ENCODE measurements around the gene CAPSL.
"Not testable (repeated sequence)": the region's sequence is repeated elsewhere in the genome, so short reads cannot be mapped to it uniquely, and the experiment has no call there.

Gene CAPSL

DNA sequence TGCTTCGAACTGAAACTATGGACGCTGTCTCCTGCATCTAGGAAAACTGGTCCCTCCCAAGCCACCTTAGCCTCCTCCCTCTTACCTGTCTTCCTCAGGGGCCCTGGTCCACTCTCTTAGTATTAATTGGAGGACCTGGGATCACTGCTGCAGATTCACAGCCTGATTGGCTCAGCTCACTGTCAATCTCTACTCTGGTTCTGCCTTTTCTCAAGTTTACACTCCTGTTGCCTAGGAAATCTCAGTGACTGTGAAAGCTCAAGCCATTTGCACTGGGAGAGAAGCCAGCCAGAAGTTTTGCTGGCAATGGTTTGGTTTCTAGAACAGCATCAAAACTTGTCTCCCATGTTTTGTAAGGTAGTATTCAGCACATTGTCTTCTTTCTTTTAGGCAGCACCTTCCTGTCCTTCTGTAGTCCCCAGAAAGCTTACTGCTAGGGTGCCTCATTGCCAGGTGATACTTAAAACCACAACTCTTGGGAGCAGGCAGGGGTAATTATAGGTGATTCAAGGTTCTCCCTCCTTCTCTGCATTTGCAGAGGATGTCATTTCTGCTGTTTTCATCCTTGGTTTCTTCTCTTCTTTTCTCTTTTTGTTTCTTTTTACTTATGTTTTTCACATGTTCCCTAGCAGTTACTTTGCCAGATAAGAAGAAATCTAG, at the start of gene CAPSL:
CAPSL (minus strand) TSS at position 55 of the 660 bp plus-strand sequence. CDS start 17,502 bp downstream, outside the sequence.
- FAIRE-seq = peak; percentile 97

DNA sequence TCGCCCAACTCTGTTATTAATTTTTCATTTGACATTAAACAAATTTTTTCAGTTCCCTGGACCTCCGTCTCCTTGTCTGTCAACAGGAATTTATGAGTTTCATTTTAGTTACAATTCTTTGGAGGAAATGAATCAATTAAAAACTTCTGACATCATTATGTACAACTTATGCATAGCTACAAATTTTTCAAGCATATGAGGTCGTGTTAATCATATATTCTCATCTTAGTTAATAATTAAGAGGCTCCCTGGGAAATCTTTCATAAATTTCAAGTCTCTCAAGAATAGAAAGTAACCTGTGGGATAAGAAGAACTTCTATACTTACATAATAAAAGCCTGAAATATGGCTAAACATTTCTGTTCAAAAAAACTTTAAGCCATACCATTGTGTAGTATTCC, 49.4 kb upstream of the CAPSL start:
- FAIRE-seq = no peak

DNA sequence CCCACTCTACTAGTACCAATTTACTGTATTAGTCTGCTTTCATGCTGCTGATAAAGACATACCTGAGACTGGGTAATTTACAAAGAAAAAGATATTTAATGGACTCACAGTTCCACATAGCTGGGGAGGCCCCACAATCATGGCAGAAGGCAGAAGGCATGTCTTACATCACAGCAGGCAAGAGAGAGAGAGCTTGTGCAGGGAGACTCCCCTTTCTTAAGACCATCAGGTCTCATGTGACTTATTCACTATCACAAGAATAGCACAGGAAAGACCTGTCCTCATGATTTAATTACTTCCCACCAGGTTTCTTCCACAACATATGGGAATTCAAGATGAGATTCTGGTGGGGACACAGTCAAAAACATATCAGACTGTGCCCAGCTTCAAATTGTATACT, 41.3 kb upstream of the CAPSL start:
- no peak for FAIRE-seq

DNA sequence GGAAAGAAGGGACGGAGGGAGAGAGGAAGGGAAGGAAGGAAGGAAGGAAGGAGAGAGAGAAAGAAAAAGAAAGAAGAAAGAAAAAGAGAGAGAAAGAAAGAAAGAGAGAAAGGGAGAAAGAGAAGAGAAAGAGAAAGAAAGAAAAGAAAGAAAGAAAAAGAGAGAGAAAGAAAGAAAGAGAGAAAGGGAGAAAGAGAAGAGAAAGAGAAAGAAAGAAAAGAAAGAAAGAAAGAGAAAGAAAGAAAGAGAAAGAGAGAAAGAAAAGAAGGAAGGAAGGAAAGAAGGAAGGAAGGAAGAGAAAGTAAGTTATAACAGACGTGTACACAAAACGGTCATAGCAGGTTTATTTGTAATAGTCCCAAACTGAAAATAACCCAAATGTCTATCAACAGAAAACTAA, 38.4 kb upstream of the CAPSL start:
- not testable (repeated sequence) for FAIRE-seq

DNA sequence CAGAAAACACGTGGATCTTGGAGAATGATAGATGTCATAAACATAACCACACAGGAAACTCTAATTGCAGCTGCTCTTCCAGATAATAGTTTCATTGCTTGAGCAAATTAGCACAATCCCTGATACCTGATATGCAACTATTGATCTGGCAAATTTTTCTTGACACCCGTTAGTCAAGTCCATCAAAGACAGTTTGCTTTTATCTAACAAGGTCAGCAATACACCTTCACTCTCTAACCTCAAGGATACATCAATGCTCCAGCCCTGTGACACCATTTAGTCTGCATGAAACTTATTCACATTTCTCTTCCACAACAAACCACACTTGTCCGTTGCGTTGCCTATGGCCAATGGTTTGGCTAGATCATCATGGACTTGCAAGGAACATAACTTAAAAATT, 36.1 kb upstream of the CAPSL start:
- no peak for FAIRE-seq

DNA sequence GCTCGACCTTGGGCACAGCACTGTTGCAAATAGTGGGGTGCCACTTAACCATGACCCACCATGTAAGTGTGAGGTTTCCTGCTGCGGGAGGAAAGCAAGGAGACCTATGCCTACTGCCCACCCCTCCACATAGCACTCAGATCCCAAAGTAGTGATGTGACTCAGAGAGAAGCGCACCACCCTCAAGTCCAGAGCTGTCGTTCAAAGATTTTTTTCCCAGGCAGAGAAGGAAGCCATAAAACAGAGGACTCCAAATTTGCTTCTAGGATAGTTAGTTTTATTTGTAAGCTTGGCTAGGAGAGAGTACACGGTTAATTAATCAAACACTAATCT, 33.4 kb upstream of the CAPSL start:
- FAIRE-seq = no peak

DNA sequence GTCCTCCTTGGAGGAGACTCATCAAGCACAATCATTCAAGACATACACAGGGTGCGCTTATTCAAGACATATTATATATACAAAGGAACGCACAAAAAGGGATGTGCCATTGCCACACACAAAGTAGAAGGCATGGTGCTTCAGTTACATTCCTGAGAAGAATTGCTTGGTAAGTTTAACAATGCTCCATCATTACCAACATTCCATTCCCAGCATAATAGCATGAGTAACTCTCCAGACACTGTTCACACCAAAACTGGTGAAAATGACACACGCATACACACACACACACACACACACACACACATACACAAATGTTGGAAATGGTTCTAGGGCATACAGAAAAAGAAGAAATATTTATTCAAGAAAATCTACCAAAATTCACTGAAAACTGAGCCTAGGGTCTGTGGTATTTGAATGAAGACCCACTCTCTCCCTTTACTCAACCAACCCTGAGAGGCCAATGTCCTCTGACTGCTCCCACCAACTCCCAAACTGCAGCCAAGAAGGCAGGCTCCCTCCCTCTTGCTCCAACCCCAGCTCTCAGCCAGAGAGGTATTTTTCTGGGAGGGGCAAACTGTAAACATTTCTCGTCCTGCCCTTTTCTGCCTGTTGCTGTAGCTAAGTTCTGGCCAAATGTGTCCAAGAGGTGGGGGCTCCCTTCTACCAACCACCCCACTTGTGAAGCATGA, 32.9 kb upstream of the CAPSL start:
- no peak for FAIRE-seq

DNA sequence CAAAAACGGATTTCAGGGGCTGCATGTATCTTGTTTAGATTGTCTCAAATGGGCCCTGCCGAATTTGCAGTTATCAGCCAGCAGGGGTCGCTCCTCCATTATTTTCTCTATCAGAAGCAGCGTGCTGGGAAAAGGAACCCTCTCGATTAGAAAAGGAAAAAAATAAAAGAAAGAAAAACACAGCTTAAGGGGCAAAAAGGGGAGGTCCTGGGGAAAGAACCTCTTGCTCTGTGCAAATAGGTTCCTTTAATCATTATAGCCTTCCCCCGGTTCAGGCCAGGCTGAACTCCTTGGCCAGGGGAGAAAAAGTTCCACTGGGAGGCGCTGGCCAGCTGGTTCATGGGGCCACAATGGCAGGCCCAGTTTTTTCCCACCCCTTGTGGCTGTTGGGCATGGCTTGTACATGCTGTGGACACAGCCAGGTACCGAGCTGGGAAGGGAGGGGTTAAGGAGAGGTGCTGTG, 25.0 kb upstream of the CAPSL start:
- FAIRE-seq = no peak

DNA sequence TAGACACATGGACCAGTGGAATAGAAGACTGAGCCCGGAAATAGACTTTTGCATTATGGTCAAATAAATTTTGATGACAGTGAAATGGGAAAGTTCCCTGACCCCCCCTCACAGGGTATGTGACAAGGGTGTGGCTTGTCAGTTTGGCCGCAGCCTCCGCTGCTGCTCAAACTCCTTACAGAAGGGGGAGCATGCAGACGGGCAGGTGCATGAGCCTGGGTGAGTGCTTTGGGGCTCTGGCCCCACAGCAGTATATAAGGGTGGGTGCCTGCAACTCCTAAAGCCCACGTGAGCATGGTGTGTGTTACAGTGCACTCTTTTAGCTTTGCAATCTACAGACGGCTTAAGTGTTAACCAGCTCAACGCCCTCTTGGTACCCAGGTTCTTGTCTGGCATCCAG, 21.9 kb upstream of the CAPSL start:
- FAIRE-seq = no peak

DNA sequence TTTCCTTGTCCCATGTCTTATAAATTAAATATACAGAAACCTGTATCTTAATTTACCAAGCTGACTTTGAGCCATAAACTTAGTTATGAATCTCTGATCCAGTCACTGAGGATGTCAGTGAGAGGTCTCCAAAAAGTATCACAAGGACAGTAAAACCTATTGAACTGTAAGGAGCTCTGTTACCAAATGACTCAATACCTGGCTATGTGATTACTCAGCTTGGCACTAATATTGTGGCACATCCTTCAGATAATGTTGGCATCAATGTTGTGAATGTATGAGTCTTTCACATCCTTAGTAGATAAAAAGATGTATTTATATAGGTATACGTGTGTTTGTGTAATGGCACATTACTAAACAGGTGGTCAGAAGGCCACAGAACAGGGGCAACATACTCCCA, 18.0 kb upstream of the CAPSL start:
- no peak for FAIRE-seq

DNA sequence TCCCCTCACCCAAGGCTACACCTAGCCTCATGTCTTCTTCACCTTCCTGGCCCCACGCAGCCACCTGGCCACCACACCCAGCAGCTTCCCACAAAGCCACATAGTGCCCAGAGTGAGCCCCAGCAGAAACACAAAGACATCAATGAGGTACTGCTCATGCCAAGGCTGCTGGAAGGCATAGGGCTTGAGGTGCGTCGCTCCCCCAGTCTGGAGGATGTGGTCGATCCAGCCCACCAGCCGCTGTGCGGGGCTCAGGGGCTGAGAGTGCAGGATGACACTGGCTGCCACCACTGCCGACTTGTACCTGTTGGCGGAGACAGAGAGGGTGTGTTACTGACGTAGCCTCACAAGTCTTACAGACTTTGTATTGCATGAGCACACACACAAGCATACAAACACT, 15.8 kb upstream of the CAPSL start:
- no peak for FAIRE-seq

DNA sequence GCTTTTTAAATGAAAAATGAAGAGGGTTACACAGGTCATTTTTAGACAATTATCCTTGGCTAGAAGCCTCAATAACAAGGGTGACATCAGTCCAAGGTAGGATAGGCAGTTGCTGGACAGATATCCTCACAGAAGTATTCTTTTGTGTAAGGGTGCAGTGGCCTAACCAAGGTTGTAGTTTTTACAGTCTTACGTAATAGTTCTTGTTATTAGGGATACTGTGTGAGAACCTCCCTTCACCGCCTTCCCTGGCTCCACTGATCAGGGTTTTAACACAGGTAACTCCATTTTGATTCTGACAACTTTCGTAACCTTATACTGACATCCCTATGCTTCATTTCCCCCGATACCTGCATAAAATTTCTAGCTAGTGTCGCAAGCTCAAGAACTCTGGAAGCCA, 8.7 kb upstream of the CAPSL start:
- no peak for FAIRE-seq

DNA sequence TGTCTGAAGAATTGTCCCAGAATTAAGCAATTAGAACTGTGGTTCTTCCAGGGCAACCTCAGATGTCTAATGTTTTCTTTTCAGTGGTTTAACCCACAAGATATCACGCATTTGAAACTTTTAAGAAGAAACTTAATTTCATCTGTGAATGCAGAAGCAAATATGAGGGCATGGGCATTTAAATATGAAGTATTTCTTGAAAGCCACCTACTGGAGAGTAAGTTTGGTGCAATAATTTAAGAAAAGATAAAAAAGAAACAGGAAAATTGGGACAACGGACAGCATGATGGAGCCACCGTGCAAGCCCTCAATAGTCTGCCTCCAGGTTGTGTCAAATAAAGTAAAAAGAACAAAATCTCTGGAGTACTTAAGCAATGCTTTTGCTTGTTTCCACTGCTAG, 1.2 kb upstream of the CAPSL start:
- FAIRE-seq = no peak

DNA sequence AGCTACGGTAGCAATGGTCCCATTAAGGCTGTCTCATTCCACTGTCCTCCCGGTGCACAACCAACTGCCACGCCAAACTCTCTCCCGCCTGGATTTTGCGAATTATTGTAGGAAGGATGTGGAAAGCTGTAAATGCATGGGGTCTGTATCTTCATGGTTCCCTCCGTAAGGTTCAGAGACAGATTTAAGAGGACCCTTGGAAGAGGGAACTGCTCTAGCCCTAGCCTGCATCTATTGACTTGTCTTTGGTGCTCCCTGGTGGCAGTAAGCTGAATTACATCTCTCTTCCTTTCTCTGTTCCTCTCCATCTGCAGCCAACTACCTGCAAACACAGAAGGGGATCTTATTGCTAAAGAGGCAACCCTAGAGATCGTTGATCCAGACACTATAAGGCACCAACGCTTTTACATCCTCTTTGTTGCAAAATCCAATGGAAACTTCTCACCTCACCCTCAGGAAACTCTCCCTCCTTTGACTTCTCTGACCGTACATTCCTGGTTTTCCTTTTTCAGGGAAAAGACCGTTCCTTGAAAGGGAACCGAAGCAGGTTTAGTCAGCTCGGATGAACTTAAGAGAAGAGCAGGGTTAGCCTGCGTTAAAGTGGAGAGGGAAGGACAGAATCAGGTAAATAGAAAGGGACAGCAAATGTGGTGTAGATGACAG, 11.9 kb downstream of the CAPSL start:
- FAIRE-seq = peak; percentile 82

DNA sequence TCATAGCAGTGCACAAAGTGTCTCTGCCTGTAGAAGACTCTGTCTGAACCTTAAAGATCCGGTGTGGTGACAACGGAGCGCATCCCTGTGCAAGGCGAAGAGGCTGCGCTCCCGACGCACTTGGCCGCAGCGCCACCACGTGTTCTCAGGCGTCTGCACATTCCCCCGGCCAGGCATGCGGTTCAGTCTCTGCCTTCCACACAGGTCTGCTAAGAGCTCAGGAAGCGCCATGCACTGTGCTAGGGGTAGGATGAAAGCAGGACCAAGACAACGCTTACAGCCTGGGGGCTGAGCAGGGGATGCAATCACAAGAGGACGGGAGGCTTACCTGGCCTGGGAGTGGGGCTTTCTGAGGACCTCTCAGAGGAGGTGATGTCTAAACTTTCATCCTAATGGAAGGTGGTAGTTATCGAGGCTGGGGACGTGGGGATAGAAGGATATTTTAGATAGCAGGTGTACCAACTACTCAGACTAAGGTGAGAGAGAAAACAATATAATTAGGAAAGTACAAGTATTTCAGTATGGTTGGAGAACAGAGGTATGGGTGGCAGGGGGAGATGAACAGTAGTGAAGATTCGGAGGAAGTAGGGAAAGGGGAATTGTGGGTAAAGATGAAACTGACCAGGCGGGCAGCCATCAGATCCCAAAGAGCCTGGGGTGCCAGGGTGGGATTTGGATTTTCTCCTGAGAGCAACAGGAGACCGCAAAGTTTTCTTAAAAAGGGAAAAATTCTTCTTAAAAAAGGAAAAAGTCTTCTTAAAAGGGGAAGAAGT, 13.3 kb downstream of the CAPSL start:
- no peak for FAIRE-seq

DNA sequence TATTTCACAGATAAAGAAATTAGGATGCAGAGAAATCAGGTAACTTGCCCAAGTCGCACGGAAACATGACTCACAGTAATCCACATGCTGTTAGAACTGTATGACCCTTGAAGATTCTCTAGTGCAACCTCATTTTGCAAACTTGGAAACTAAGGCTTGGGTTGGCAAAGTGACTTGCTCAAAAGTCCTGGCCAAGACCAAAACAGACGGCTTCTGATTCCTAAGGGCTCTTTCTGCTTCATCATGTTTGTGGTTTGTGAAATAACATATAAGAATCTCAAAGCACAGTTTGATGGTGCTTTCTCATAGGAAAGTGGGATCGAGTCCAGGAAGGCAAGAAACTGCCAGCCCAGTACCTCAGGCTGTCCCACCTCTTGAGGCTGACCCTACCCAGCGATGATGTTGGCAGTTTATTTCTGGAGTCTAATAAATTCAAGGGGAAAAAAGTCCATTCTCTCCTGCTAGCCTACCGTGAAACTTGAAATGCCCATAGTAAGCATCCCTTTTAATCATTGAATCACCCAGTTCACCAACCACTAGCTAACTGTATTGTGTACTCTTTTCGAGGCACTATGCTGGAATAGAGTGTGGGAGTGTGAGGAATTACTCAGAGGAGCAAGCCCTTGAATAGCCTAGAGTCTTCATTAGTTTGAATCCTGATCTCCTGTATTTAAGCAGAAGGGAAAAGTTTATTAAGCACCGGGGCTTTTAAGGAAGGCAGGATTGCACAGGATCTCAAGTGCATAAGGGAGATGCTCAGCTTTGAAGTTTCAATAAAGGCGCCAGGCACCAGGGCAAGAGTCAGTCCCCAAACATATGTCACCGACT, 14.1 kb downstream of the CAPSL start:
- FAIRE-seq = no peak

DNA sequence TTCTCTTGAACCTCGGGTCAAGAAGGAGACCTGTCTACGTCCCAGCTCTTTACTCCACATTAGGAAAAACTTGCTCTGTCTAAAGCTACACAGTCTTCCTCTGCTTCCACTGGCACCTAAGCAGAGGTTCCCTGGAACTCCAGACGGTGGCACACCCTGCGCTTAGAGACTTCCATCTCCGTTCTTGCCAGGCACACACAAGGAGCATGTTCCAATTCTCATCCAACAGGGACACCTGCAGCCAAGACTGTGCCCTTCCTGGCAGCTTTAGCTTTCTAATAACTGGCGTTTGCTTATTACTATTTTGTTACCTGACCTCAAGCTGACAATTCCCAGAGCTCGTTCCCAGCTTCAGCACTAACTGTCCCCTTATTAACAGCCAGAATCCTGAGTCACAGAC, 16.0 kb downstream of the CAPSL start:
- FAIRE-seq = no peak

DNA sequence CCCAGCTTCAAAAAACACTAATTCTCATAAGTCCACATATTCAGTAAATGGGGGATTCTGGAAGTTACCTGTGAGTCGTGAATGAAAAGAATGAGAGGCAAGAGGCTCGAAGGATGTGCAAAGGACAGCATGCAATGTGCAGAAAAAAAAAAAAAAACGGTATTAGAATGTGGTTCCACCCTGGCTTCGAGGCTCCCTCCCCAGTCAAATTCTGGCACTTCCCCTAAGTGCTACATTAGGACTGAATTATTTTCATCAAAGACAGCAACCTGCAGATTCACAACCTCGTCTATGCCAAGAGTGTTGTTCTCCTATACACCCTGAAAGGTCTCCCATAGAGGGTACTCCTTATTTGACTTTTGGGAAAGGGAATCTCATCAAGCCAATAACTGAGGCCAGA, 16.5 kb downstream of the CAPSL start:
- no peak for FAIRE-seq

DNA sequence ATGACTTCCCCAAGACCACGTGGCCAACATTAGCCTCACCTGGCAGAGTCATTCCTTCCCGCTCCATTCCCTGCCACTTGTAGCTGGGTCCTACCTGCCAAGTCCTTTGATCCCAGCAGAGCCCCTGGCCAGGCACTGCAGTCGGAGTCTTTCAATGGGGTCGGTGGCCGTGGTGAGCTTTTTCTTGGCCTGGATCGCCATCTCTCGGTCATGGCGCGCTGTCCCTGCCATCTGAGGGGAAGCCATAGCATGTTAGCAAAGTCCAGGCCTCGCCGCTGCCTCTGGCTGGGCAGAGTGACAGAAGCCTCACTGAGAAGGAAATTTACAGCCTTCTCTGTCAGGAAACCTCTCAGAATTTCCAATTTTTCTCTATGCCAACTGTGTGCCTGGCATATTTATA, 17.5 kb downstream of the CAPSL start:
- FAIRE-seq = no peak

DNA sequence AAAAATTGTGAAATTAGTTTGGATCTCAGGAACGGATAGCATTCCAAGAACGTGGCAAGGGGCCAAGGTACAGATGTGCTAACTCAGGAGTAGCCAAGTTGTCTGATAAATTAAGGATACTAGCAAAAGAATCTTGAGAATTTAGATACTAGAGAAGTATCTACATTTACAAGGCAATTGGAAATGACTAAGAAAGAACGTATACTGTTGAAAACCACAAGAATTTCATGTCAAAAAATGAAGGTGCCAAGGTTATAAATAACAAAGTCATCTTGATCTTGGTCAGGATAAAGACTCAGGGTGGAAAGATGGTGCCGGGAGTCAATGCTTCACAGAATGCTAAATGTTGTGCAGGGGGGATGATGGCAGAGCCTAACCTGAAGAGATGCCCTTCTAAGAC, 19.2 kb downstream of the CAPSL start:
- no peak for FAIRE-seq

DNA sequence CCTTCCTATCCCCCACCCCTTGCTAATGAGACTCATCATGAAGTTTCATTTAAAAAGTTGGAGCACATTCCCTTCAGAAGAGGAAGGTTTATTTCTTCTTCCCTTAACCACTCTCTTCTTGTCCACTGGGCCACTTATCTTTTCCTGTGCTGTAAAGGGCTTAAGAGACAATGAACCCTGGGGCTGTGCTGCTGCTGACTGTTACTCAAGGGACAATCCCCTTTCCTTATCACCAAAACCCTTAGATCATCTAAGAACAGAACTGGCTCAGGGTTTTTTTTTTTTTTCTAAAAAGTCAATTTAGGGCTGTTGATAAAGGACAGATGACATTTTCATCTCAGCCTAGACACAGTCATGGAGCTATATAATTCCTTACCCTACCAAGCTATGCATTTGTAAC, 29.6 kb downstream of the CAPSL start:
- no peak for FAIRE-seq

DNA sequence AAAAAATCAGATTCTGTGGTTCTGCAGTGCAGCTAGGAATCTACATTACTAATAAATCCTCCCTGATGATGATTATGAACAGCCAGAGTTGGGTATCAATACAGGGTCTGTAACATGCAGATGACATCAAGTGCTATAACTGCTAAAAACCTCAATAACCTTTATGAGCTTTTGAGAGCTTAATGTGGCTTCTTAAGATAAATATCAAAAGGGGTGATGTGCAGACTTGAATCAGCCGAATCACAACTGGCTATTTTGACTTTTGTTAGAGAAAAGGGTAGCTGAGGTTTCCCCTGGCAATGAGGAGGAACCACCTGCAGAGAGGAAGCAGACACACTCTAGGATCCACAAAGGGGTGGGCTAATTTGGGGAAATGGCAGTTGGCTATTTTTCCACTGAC, 30.2 kb downstream of the CAPSL start:
- no peak for FAIRE-seq
